ENCODE measurements around the gene DR1. TPM values are rescaled to one million over a fixed set of nuclear protein-coding genes. Genes with fewer than 3 reads are reported as not detected.
"Not testable (repeated sequence)": the region's sequence is repeated elsewhere in the genome, so short reads cannot be mapped to it uniquely, and the experiment has no call there.

Gene DR1
- total RNA-seq, 1 experiment from 2014 or later, result 32.3 TPM

- in situ Hi-C loops (cut with HindIII; ENCODE audit: low pct_unique_long_range_greater_than_20kb, low sequenced_read_pairs), result no loop called here
- DNase-seq (ENCODE audit: low read depth), result no peak
These were observed 13.3 kb upstream of the DR1 start for GRCh38 chr1:93332368-93332767.

- in situ Hi-C loops (cut with HindIII; ENCODE audit: low pct_unique_long_range_greater_than_20kb, low sequenced_read_pairs), result no loop called here
- DNase-seq (ENCODE audit: low read depth), result peak; percentile 48
These were observed 7.1 kb upstream of the DR1 start for GRCh38 chr1:93338387-93339146.

- in situ Hi-C loops (cut with HindIII; ENCODE audit: low pct_unique_long_range_greater_than_20kb, low sequenced_read_pairs), result no loop called here
- DNase-seq (ENCODE audit: low read depth), result no peak
These were observed 6.5 kb upstream of the DR1 start for GRCh38 chr1:93339171-93339697.

- DNase-seq (ENCODE audit: low read depth), result no peak
- in situ Hi-C loops (cut with HindIII; ENCODE audit: low pct_unique_long_range_greater_than_20kb, low sequenced_read_pairs), result no loop called here
These were observed 5.6 kb upstream of the DR1 start for GRCh38 chr1:93340090-93340489.

GRCh38 chr1:93344484-93344883 is 1.2 kb upstream of the DR1 start:
- no peak for DNase-seq (ENCODE audit: low read depth)
- in situ Hi-C loops (cut with HindIII; ENCODE audit: low pct_unique_long_range_greater_than_20kb, low sequenced_read_pairs), result no loop called here

GRCh38 chr1:93344886-93345632 is 648 bp upstream of the DR1 start:
- no peak for DNase-seq (ENCODE audit: low read depth)
- in situ Hi-C loops (cut with HindIII; ENCODE audit: low pct_unique_long_range_greater_than_20kb, low sequenced_read_pairs), result no loop called here

GRCh38 chr1:93346421-93346993 is 800 bp downstream of the DR1 start:
- in situ Hi-C loops (cut with HindIII; ENCODE audit: low pct_unique_long_range_greater_than_20kb, low sequenced_read_pairs), result no loop called here
- DNase-seq (ENCODE audit: low read depth), result peak; percentile 34

- no peak for DNase-seq (ENCODE audit: low read depth)
- in situ Hi-C loops (cut with HindIII; ENCODE audit: low pct_unique_long_range_greater_than_20kb, low sequenced_read_pairs), result no loop called here
These were observed 1.7 kb downstream of the DR1 start for GRCh38 chr1:93347334-93347899.

GRCh38 chr1:93348104-93348728 is 2.5 kb downstream of the DR1 start:
- no peak for DNase-seq (ENCODE audit: low read depth)
- in situ Hi-C loops (cut with HindIII; ENCODE audit: low pct_unique_long_range_greater_than_20kb, low sequenced_read_pairs), result no loop called here

GRCh38 chr1:93349231-93350135 is 3.8 kb downstream of the DR1 start:
- DNase-seq (ENCODE audit: low read depth), result no peak
- in situ Hi-C loops (cut with HindIII; ENCODE audit: low pct_unique_long_range_greater_than_20kb, low sequenced_read_pairs), result no loop called here

- DNase-seq (ENCODE audit: low read depth), result no peak
- in situ Hi-C loops (cut with HindIII; ENCODE audit: low pct_unique_long_range_greater_than_20kb, low sequenced_read_pairs), result no loop called here
These were observed 4.6 kb downstream of the DR1 start for GRCh38 chr1:93350322-93350721.

- in situ Hi-C loops (cut with HindIII; ENCODE audit: low pct_unique_long_range_greater_than_20kb, low sequenced_read_pairs), result no loop called here
- DNase-seq (ENCODE audit: low read depth), result no peak
These were observed 5.2 kb downstream of the DR1 start for GRCh38 chr1:93350875-93351274.

GRCh38 chr1:93351346-93351745 is 5.6 kb downstream of the DR1 start:
- in situ Hi-C loops (cut with HindIII; ENCODE audit: low pct_unique_long_range_greater_than_20kb, low sequenced_read_pairs); DNase-seq (ENCODE audit: low read depth): not testable (repeated sequence)

- in situ Hi-C loops (cut with HindIII; ENCODE audit: low pct_unique_long_range_greater_than_20kb, low sequenced_read_pairs), result no loop called here
- DNase-seq (ENCODE audit: low read depth), result no peak
These were observed 6.7 kb downstream of the DR1 start for GRCh38 chr1:93352376-93352775.

- in situ Hi-C loops (cut with HindIII; ENCODE audit: low pct_unique_long_range_greater_than_20kb, low sequenced_read_pairs), result no loop called here
- no peak for DNase-seq (ENCODE audit: low read depth)
These were observed 7.6 kb downstream of the DR1 start for GRCh38 chr1:93353286-93353685.

GRCh38 chr1:93354749-93355148 is 9.0 kb downstream of the DR1 start:
- no peak for DNase-seq (ENCODE audit: low read depth)
- in situ Hi-C loops (cut with HindIII; ENCODE audit: low pct_unique_long_range_greater_than_20kb, low sequenced_read_pairs), result no loop called here

- in situ Hi-C loops (cut with HindIII; ENCODE audit: low pct_unique_long_range_greater_than_20kb, low sequenced_read_pairs), result no loop called here
- DNase-seq (ENCODE audit: low read depth), result no peak
These were observed 11.5 kb downstream of the DR1 start for GRCh38 chr1:93357242-93357641.

GRCh38 chr1:93358293-93358692 is 12.6 kb downstream of the DR1 start:
- in situ Hi-C loops (cut with HindIII; ENCODE audit: low pct_unique_long_range_greater_than_20kb, low sequenced_read_pairs), result no loop called here
- no peak for DNase-seq (ENCODE audit: low read depth)

Data from Caki2 (cell line).